ENCODE data around the gene ZNF618.

GRCh38 chr9:113988385-113989016 is 112.4 kb downstream of the ZNF618 start:
- TF ChIP-seq CTCF (IDR thresholded peaks at IDR 0.05) (no peak), POLR2A (IDR thresholded peaks at IDR 0.05) (no peak)

Measured in esophagus squamous epithelium (tissue), 4 donors.